AG09319 (cell line): ENCODE data around the gene ZFPM1.

Experiments
- DNase-seq: peaks from one replicate; pipeline ENCODE4 v3.0.0-alpha.2; 2010; ENCODE audit warnings: low read depth; ENCODE audit errors: extremely low read depth
- TF ChIP-seq, protein P1 (sequence below): IDR thresholded peaks from 2 replicates; pipeline ENCODE4 v1.5.1; 2011; ENCODE audit warnings: low read depth, mild to moderate bottlenecking, inconsistent platforms, low read length, moderate library complexity

Gene ZFPM1

GRCh38 chr16:88452482-88453216, 431 bp upstream of the ZFPM1 start:
- peak; percentile 89 for DNase-seq
- TF ChIP-seq, protein P1, sequence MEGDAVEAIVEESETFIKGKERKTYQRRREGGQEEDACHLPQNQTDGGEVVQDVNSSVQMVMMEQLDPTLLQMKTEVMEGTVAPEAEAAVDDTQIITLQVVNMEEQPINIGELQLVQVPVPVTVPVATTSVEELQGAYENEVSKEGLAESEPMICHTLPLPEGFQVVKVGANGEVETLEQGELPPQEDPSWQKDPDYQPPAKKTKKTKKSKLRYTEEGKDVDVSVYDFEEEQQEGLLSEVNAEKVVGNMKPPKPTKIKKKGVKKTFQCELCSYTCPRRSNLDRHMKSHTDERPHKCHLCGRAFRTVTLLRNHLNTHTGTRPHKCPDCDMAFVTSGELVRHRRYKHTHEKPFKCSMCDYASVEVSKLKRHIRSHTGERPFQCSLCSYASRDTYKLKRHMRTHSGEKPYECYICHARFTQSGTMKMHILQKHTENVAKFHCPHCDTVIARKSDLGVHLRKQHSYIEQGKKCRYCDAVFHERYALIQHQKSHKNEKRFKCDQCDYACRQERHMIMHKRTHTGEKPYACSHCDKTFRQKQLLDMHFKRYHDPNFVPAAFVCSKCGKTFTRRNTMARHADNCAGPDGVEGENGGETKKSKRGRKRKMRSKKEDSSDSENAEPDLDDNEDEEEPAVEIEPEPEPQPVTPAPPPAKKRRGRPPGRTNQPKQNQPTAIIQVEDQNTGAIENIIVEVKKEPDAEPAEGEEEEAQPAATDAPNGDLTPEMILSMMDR: no peak

DNA sequence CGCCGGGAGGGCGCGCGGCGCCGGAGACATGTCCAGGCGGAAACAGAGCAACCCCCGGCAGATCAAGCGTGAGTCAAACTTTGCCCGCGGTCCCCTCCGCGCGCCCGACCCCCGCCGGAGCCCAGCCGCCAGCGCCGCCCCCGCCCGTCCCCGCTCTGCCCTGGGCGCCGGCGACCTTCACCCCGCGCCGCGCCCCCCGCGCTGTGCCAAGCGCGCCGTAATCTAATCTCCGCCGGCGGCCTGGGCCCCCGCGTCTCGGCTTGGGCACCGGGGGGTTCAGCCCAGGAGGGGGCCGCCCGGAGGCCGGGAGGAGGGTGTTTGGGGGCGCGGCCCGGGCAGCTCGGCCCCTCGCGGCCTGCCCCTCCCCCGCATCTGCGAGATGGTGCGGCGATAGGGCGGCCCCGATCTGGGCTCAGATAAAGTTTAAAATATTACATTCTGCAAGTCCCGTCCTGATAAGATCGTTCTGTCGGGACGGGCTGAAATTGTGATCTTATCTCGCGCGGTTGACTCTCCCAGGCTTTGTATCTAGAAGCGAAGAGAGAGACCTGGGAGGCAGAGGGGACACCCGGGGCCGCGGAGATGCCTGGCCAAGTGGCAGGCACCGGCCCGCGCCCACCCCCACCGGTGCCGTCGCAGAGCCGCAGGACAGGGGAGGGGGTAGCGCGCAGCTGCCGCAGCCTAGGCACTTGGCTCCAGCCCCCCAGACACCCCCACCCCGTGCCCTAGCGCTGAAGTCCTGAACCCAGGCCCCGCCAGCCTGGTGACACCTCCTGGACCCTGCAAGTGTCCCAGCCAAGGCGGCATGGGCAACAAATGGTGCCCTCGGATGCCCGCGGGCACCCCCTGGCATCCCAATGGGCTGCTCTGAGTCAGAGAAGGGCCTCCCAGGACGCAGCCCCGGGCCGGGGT, 787 bp downstream of the ZFPM1 start:
- TF ChIP-seq, protein P1: no peak
- DNase-seq: no peak

- no peak for DNase-seq
- TF ChIP-seq, protein P1: no peak
Measured at GRCh38 chr16:88454523-88454947, 1.5 kb downstream of the ZFPM1 start.

GRCh38 chr16:88455610-88456355, 2.7 kb downstream of the ZFPM1 start:
- TF ChIP-seq, protein P1: no peak
- peak; percentile 10 for DNase-seq

DNA sequence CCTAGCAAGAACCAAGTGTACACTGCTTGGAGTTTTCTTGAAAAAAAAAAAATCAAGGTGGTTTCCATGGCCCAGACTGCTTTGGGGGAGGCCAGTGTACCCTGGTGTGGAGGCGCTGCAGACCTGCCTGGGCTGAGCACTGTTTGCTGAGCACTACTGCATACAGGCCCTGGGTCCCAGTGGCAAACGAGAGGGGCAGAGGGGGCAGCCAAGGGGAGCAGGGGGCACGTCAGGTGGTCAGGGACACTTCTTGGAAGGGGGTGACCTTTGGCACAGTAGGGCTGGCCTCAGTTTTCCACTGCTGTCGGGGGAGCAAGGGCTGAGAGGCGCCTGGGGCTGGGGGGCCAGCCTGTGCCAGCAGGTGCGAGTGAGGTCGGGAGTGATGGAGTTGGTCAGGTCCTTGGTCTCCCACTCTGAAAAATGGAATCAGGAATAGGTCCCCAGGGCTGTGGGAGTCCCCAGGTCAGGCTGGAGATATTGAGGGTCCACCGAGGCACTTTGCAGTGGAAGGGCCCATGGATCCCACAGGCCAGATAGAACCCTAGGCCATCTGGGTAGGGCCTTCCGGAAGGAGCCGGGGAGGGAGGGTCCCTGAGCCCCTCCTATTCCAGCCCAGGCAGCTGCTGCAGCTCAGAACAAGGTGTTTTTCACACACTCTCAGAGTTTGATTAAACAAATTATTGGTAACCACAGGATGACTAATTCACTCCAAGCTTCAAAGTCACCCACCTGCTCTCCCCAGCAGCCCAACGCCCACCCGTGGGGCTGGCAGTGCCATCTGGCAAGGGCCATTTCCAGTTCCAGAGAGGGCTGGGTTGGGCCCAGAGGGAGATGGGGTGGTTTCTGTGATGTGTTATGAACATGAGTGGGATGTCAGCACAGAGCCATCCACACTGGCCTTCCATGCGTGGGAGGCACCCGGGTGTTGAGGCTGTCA, 3.5 kb downstream of the ZFPM1 start:
- TF ChIP-seq, protein P1: no peak

DNA sequence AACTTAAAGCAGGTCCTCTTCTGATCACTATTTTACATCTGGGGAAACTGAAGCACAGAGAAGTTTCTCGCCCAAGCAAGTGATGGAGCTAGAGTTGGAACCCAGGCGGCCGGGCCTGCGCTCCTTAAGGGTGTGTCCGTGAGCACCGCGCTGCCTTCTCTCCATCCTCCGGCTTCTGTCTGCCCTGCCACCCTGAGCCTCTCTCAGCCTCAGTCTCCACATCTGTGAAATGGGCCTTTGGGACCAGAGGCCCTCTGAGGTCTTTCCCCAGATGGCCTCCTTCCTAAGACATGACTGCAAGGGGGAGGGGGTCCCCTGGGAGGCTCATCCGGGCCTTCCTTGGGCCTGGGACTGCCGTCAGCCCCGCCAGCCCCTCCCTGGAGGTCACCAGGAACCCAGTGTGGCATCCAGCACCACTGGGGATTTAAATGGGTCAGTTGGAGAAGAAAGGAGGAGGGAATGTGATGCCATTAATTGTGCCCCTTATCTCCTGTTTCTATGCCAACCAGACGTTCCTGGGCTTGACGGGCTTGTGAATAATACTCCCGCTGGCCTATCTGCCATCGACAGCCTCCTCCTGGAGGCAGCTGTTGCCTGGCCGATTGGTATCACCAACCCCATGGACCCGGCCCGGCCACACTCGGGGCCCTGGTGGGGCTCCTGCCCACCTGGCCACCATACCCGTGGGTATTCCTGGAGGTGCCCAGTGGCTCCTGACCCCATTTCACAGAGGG, 5.1 kb downstream of the ZFPM1 start:
- DNase-seq: no peak
- TF ChIP-seq, protein P1: no peak

More for the DNA sequence above, 3.5 kb downstream of the ZFPM1 start:
- DNase-seq: no peak
